HG03103 (cell line): ENCODE measurements around the gene S100A9.
"Not testable (repeated sequence)": the region's sequence is repeated elsewhere in the genome, so short reads cannot be mapped to it uniquely, and the experiment has no call there.

ENCODE experiments used
- ATAC-seq: cut with Tn5 transposase; IDR thresholded peaks from one replicate; pipeline ENCODE4 v1.9.1; 2021; ENCODE audit warnings: low read depth; ENCODE audit not compliant: unreplicated experiment

S100A9 gene

DNA sequence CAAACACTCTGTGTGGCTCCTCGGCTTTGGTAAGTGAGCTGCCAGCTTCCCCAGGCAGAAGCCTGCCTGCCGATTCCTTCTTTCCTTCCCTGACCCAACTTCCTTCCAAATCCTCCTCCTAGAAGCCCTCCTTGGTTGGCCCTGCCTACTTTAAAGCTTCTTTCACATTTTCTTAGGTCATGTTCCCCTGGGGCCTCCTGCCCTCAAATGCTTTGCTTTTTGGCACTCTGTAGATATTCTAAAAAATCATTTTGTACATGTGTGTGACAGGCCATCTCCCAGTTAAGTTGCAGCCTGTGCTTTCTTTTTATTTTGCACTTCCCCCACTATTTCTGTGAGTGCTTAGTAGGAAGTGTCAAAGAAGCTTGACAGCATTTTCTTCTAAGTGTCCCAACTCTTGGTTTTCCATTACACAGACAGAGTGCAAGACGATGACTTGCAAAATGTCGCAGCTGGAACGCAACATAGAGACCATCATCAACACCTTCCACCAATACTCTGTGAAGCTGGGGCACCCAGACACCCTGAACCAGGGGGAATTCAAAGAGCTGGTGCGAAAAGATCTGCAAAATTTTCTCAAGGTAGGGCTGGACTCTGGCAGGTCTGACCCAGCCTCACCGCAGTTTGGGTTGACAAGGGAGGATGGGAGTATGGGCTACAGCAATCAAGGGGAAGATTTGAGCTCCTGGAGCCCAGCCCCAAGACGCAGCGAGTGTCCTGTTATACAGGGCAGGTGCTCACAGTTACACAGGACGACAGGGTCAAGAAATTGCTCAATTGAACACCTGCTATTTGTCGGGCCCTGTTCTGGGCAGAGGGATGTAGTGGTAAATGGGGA lies at the start of gene S100A9:
Gene S100A9, plus strand, starts transcription at position 2 of the 838 bp plus-strand sequence. Its CDS starts 430 bp downstream, at position 432.
- ATAC-seq, result no peak

DNA sequence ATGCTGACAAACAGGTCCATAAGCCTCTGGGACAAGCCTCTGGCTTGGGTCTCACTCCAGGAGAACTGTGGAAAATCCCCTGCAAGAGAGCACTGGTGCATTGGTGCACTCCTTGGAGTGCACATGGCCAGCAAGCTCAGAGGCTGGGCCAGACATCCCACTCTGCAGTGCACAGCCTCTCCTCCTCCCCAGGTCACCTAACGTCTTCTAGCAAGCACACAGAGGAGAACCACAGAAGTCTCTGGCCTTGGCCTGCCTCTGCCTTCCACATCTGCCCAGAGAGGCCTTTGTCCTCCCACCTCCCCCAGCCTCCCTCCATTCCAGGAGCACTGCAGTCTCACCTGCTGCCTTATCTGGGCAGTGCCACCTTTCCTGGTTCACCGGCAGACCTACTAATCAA lies 49.1 kb upstream of the S100A9 start:
- no peak for ATAC-seq

DNA sequence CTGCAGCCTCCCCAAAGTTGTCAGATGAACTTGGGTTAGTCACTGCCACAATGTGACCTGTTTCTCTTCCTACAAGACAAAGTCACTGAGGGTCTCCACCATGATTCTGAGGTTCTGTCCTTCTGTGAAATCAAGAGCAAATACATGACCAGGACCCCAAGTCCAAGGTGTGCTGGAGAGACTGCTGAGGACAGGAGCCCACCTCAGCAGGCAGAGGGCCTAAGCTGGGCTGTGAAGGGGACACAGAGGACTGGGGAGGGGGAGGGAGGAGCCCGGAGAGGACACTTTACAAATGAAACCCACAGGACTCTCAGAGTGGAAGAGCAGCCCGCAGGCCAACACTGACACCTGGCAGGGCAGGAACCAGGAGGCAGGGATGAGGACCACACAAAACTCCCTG lies 48.2 kb upstream of the S100A9 start:
- ATAC-seq, result no peak

DNA sequence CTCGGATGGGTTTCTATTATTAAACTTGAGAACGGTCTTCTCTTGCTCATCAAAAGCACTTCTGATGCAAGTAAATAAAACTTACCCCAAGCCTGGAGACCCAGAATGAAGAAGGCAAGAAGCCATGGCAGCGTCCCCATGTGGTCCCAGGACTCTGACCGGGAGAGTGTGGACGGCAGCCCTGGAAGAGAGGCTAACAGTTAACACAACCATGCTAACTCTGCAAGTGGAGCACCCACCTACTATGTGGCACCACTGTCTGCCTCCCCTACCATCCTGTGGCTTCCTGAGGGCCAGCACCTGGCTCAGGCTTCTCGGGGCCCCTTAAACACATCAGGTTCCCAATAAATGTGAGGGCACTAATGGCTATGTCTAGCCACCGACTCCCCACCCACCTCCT lies 47.1 kb upstream of the S100A9 start:
- no peak for ATAC-seq

DNA sequence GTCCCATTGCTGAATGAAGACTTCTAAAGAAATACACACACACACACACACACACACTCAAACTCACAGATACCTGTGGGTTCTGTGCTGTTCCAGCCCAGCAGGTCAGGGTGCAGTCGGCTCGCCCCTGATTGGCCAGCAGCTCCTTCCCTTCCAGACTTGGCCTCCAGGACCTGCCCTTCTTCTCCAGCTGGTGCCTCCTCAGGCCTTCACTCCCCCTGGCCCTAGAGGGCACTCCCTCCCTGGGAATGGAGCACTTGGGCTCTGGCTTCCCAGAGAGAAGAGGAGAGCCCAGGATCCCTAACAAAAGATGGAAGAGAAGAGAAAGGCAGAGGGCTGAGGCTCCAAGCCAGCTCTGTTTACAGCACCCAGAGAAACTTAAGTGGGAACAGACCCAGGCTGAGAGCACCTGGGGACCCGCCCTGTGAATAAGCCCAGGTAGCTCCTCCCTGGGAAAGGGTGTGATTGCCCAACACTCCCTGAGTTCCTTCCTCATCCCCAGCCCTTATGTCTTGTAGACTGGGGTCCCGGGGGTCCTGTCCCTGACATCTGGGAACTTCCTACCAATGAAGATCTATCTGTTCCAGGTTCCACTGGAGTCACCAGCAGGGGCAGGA lies 45.0 kb upstream of the S100A9 start, which contains the start of gene PGLYRP3:
Gene PGLYRP3, minus strand, starts transcription at position 383 of the 617 bp plus-strand sequence. CDS start 2,287 bp downstream, outside the sequence.
- no peak for ATAC-seq

DNA sequence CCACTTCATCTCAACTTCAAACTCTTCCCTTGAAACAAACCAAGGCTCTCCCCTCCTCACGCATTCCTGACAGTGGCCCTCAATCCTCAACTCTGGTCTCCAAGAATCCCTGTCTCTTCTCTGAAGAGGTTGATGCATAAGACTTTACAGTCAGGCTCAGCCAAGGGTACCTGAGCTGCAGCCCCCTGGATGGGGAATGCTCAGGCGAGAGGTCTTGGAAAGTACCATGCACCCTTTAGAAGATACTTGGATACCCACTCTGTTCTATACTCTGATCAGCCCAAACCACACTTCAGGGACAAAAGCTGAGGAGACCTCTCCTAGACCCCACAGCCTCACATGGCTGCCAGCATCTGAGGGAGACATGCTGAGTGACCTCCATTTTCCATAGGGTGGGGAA lies 44.4 kb upstream of the S100A9 start:
- ATAC-seq, result no peak

DNA sequence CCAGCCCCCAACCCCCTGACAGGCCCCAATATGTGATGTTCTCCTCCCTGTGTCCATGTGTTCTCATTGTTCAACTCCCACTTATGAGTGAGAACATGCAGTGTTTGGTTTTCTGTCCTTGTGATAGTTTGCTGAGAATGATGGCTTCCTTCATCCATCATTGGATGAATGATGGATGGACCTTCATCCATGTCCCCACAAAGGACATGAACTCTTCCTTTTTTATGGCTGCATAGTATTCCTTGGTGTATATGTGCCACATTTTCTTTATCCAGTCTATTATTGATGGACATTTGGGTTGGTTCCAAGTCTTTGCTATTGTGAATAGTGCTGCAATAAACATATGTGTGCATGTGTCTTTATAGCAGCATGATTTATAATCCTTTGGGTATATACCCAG lies 43.3 kb upstream of the S100A9 start:
- ATAC-seq, result not testable (repeated sequence)

DNA sequence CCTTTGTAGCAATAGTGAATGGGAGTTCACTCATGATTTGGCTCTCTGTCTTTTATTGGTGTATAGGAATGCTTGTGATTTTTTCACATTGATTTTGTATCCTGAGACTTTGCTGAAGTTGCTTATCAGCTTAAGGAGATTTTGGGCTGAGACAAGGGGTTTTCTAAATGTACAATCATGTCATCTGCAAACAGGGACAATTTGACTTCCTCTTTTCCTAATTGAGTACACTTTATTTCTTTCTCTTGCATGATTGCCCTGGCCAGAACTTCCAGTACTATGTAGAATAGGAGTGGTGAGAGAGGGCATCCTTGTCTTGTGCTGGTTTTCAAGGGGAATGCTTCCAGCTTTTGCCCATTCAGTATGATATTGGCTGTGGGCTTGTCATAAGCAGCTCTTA lies 41.6 kb upstream of the S100A9 start:
- not testable (repeated sequence) for ATAC-seq

DNA sequence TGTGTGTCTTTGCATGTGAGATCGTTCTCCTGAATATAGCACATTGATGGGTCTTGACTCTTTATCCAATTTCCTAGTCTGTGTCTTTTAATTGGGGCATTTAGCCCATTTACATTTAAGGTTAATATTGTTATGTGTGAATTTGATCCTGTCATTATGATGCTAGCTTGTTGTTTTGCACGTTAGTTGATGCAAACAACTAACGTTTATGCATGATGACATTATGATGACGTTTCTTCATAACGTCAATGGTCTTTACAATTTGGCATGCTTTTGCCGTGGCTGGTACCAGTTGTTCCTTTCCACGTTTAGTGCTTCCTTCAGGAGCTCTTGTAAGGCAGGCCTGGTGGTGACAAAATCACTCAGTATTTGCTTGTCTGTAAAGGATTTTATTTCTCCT lies 39.5 kb upstream of the S100A9 start:
- not testable (repeated sequence) for ATAC-seq

DNA sequence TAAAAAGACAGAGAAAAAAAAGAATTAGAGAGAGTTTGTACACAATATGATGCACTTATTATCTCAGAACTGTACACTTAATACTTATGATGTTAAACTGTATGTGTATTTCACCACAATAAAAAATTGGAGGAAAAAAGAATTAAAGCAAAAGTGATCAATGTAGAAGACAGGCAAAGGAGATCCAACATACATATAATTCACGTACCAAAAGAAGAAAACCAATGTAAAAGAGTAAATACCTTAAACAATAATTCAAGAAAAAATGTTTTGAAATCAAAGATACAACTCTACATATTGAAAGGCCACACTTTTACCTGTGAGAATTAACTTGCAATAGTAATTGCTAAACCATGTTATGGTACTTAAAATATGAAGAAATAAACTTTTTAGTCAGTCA lies 35.1 kb upstream of the S100A9 start:
- no peak for ATAC-seq

DNA sequence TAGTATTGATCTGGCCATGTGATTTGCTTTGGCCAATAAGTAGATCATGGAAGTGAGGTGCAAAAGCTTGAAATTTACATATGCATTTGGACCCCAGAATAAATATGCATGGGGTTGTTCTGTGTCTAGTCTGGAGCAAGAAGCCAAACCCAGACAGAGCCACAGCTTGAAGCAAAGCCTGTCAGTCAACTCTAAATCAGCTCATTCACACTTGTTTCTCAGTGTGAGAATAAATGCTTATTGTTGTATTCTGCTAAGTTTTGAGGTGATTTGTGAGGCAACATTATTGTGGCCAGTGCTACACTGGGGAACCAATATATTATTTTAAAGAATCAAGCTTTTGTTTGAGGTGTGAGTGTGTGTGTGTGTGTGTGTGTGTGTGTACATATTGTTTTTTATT lies 32.7 kb upstream of the S100A9 start:
- ATAC-seq, result no peak

DNA sequence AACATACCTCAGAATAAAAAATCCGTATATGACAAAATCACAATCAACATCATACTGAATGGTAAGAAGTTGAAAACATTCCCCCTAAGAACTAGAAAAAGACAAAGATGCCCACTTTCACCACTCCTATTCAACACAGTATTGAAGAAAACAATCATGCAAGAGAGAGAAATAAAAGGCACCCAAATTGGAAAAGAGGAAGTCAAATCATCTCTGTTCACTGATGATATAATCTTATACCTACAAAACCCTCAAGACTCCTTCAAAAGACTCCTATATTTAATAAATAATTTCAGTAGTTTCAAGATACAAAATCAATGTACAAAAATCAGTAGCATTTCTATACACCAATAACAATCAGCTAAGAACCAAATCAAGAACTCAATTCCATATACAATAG lies 23.8 kb upstream of the S100A9 start:
- ATAC-seq, result no peak

DNA sequence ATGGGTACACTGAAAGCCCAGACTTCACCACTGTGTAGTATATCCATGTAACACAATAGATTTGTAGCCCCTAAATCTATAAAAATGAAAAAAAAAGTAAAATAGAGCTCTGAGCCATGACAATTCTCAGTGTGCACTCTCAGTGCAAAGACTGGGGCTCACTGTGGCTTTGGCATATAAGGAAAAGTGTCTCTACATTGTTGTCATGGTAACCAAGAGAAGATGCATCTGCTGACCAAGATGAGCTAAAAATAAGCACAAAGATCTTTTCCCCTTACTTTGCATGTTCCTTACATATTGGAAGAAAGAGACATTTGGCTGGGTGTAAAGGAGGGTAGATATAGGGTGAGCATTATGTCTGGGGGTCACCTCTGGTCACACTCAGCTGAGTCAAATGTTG lies 21.0 kb upstream of the S100A9 start:
- ATAC-seq, result no peak

DNA sequence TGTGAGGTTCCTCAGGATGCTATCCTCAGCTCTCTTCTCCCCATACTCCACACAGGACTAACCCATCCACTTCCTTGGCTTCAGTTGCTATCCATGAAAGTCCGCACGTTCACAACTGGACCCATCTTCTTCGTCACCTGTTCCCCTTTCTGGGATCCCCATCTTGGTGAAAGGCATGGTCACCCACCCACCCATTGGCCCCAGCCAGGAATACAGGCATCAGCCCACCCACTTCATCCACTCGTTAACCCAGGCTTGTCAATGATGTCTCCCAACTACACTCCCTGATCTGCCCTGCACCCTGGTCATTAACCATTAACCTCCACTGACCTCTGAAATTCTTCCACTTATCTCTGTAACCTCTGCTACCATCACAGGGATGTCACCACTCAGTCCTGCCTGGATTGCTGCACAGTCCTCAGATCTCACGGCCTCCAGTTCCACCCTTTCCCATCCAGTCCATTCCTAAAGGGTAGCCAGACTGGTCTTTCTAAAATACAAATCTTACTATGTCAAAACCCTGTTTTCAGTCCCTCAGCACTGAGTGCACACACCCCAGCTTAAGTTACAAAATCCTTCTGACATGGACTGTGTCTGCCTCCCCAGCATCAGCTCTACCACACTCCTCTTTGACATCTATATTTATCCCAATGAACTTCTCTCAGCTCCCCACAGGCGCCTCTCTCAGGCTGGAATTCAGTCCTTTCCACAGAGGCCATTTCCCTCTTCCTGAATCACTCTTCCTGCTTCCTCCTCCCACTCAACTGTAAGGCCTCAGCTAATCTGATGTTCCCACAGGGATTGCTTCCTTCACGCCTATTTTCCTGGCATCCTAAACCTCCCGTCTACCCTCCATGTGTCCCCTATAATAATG lies 19.4 kb upstream of the S100A9 start:
- ATAC-seq, result no peak

DNA sequence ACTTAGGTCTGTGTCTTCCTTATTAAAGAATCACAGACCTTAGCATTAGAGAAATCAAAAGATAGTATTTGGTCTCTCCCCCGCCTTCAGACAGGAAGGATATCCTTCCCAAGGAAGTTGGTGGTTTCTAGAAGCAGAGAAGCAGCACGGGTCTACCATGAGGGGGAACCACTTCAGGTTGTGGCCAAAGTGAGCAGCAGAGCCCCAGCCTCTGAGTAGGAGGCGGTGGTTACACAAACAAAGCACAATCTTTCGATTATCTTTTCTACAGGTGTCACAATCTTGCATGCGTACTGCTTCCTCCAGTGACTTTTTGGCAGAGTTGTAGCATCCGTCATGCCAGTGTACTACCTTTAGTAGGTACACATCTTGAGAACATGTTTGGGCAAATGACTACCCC lies 17.9 kb upstream of the S100A9 start:
- no peak for ATAC-seq

DNA sequence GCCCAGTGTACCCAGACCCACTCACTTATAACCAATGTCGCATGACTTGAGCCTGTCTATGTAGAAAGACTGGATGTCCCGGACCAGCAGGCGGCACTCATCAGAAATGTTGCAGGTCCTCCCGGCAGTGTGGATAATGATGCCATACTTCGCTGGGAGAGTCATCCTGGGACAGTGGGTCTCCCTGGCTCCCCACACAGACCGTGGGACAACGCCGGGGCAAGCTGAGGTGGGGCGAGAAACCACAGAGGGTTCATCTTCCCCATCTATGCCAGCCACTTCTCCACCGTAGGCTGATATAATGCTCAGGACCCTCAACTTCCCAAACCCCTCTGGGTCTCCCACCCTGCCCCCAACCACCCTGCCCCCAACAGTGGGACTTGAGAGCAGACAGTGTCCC lies 17.3 kb upstream of the S100A9 start:
- no peak for ATAC-seq

DNA sequence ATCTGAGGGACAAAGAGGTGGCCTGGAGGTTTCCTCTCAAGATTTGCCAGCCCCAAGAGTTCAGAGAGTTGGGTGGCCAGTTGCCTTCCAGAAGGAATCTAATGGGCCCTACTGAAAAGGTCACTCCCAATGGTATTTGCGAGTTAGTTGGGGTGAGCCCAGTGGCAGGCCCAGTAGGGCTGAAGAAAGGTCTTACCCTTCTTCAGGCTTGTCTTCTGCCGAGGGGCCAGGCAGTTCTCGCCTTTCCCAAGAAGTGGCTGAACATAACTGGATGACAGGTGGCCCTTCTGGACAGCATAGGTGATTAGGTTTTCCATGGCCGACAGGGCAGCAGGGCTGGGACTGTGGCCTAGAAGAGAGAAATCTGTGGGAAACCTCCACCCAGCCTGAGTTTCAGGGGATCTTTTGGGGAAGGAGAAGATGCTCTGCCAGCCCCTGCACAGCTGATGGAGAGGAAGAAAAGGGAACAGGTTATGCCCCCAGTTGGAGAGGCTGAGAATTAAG lies 16.2 kb upstream of the S100A9 start:
- no peak for ATAC-seq

DNA sequence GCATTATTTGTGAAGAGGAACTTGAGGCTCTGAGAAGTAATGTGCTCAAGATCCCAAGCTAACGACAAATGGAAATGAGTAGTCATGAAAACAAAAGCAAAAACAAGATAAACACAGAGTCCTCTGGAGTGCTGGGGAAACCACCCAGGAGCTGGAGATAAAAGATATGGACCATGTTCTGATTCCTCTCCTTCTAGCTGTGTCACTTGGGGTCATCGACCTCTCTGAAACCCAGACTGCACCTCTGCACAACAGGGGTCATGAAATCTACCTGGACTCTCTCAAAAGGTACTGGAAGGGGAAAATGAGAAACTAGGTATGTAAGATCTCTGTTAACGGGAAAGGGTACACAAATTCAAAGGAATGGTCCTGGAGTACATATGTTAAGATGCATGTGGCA lies 15.5 kb upstream of the S100A9 start:
- no peak for ATAC-seq

DNA sequence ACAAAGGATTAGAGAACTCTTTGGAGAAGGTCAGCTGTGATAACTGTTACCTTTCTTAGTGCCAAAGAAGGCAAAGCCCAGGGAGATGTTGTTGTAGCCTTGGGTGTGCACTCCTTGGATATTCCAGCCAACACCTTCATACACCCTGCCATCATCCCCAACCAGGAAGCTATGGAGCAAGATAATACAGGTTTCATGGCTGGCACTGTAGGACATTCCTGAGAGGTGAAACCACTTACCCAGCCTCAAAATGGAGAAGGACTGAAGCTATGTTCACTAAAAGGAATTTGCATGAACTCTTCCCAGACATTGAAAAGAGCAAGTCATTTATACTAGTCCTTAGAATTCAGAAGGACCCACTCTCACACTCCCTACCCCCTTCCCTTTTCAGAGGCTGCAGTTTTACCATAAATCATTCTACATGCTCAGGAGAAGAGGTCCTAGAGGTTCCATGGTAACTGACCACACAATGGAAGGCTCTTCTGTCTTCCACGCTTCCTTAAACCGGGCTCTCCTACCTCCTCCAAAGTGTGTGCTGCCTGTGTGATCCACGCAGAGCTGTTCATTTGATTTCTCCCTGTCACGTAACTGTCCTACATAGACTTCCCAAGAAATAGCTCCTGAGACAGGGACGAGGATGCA lies 14.5 kb upstream of the S100A9 start:
- no peak for ATAC-seq
